Activated CD4-positive, alpha-beta T cell treated with anti-CD3 and anti-CD28 coated beads, Interleukin-2, amount 50 U/mL, for 1 hour (primary cell): ENCODE data around the gene FOXRED1.
"Not testable (repeated sequence)": the region's sequence is repeated elsewhere in the genome, so short reads cannot be mapped to it uniquely, and the experiment has no call there.

ENCODE experiments used
- DNase-seq: peaks from one replicate; pipeline ENCODE4 v3.0.0-alpha.2; 2020

Gene FOXRED1

DNA sequence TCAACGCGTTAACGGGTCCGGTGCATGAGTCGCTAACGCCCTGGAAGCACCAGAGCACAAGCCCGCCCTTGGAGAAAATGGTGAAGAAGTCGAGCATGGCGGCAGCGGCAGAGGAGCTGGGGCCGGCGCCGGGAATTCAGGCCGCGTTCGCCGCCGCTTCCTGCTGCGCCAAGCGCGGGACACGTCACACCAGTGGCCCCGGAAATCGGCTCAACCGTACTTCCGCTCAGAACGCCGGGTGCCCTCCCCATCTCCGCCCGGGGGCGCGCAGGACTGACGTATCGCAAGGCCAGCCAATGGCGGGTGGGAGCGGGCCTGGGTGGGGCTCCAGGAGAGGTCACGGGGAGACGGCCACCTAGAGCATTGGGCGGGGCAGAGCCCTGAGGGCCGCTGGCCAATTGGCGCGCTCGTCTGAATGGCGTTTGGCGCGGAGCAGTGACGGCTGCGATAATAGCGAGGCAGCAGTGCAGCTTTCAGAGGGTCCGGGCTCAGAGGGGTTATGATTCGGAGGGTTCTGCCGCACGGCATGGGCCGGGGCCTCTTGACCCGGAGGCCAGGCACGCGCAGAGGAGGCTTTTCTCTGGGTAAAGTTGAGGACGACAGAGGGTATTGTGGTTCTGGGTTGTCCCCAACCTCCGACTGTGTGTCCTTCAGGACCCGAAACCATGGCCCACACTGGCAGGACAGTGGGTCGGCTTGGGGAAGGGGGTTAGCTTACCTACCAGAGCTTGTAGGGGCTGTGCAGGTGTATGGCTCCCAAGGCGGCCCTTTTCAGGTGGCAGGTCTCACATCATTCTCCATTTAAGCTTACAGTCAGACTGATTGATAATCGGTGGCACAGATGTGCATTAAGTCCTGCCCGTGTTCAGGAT is at the start of gene FOXRED1, which contains the start of gene SRPRA:
TSS of gene FOXRED1 (plus strand) at position 447 of the 872 bp plus-strand sequence. CDS start at position 500, 53 bp downstream.
TSS of gene SRPRA (minus strand) at position 188 of the 872 bp plus-strand sequence. CDS start at position 97, 91 bp downstream.
- peak; percentile 100 for DNase-seq

DNA sequence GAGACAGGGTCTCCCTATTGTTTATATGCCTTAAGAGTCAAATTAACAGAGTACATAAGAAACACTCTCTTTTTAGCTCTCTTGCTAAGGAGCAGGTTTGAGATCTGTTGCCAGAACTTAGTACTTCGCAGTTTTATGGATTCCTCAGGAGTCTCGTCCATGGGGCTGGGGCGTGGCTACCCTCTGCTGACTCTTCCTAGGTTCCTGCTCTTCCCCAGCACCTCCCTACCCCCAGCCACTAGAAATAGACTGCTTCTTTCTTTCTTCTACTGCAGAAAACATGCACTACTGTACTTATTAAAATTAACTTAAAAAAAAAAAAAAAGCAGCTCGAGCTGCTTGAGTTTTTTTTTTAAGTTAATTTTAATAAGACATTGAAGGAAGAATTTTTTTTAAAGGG is 49.4 kb upstream of the FOXRED1 start:
- DNase-seq = no peak

DNA sequence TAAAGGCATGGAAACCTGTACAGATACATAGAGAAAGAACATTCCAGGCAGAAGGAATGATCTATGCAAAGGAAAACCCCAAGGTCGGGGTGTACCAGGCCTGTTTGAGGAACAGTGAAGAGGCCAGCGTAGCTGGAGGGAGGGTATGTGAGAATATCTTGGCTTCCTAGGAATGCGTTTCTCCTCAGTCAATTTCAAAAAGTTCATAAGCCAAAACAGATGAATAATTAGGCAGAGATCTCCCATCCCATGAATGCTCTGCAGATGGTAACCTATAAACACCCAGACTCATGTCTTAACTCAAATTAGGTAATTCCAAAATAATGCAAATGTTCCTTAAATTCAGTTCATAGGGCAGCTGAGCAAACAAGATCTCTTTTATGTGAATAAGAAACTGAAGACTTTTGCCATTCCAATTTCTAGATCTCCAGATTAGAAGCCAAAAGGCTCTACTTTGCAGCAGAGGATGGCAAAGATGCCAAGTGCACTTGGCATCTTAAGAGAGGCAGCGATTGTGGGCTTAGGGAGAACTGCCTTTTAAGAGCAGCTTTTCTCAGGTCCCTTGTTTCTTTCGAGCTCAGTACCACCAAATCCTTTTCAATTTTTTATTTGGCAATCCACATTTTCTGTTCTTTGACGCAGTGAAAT is 44.2 kb upstream of the FOXRED1 start:
- DNase-seq = no peak

DNA sequence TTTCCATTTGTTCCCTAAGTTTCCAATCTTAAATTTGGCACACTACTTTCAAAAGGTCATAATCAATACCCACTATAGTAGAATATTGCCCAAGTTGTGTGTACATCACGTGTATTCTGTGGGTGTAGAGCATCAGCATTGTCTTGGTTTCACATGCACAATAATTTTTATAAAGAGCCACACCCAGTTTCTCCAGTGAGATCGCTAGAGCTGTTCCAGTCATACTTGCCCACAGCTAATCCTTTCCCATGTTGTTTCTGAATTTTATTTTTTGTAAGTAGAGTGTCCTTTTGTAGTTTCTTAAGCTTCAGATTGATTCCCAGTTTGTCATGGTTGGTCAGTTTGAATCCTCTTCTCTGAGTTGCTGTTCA is 43.7 kb upstream of the FOXRED1 start:
- DNase-seq = no peak

DNA sequence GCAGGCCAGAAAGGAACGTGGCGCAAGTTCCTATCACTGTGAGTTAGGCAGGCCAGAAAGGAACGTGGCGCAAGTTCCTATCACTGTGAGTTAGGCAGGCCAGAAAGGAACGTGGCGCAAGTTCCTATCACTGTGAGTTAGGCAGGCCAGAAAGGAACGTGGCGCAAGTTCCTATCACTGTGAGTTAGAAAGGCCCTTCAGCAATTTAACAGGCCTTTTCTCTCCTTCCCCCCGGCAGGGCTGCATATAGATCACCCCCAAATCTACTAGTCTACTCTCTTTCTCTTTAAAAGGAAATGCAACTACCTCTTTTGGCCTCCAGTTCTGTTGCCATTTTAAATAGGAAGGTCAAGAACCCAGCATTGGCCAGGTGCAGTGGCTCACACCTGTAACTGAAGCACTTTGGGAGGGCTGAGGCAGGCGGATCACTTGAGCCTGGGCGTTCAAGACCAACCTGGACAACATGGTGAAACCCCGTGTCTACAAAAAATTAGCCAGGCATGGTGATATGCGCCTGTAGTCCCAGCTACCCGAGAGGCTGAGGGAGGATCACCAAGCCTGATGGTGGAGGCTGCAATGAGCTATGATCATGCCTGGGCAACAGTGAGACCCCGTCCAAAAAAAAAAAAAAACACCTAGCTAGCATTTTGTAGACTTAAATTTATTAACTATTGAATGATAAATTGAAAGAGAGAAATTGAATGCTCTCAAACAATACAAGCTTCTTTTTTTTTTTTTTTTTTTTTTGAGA is 42.4 kb upstream of the FOXRED1 start:
- no peak for DNase-seq

DNA sequence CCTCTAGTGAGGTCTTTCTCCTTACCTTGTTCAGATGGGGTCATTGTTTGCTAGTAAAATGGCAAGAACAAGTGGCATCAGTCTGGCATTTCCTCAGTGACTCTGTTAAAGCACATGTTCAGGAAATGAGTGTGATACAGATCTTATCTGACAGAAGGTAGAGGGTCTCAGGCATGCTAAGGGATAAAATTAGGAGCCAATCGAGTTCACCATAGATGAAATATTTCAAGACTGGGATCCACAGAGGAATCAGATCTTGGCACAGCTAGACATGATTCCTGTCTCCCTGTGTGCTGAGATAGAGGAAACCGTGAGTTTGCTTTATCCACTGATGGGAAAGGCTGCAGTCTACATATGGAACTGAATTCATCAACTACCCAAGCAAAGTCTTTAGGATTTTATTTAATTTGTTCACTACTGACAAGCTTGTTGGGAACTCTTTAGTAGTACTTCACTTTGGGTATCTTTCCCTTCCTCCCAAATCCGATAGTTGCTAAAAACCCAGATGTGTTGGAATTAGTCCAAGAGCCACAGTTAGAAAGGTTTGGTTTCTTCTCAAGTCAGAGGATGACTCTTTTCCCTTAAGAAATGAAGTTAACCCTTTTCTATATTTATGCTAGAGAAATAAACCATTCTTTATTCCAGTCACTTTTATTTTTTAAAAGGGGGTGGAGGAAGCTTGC is 39.0 kb upstream of the FOXRED1 start:
- DNase-seq = no peak

DNA sequence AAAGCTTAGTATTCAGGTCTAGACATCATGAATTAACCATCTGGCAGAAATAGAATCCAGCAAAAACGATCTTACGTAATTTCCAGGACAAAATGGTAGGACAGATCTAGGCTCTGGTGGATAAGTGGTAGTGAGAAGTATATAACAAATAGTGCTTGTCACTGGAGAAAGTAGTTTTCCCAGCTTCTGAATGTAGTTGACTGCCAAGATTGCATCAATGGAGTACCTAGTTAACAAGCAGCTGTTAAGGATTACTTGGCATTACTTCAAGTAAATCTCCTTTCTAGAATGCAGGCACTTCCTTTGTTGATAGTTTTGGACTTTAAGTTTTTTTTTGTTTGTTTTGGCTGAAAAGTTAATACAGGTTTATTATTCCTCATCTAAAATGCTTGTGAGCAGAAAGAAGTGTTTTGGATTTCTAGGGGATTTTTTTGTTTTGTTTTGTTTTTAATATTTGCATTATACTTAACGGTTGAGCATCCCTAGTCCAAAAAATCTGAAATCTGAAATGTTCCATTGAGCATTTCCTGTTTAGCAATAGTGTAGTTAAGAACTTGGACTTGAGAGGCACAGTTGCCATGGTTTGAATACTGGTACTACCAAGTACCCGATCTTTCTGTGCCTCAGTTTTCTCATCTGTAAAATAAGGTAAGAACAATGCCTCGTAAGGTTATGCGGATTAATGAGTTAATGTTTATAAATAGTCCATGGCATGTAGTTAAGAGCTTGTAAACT is 37.1 kb upstream of the FOXRED1 start:
- DNase-seq = no peak

DNA sequence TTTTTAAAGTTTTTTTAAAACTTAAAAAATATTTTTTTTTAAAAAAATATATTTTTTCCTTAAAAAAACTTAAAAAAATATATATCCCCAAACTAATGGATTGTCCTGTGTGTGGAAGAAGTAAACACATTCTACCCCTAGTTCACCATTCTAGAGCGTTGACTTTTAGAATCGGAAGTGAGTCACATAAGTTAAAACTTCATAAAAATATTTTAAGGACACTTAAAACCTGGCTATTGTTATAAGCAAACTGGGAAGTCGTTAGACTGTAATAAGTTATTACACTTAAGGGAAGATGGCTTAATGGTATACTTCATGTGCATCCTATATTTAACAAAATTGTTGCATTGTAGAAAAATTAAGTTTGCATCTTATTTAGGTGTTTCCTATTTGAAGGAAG is 36.3 kb upstream of the FOXRED1 start:
- no peak for DNase-seq

DNA sequence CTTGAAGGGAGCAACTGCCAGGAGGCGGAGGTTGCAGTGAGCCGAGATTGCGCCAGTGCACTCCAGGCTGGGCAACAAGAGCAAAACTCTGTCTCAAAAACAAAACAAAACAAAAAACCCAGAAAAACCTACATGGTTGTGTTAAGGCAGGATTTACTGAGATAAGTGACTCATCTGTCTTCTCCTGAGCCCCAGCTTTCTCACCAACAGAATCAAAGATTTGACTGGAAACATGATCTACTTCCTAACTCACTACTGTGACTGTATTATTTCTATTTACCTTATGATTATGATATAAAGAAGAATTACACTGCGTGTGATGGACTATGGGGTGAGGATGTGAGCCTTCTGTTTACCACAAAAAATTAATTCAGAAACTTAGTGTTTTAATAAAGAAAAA is 35.6 kb upstream of the FOXRED1 start:
- no peak for DNase-seq

DNA sequence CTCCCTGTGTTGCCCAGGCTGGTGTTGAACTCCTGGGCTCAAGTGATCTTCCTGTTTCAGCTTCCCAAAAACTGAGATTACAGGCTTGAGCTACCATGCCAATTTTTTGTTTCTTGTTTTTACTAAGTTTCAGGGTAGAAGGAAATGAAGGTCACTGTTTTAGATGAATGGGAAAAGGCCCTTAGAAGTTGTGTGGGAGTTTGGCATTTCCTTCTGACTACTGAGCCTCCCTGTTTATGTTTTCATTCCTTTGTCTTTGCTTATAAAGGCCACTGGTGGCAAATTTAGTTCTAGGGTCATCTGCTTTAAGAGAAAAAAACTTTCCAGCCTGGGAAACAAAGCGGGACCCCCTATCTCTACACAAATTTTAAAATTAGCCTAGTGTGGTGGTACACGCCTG is 22.3 kb upstream of the FOXRED1 start:
- no peak for DNase-seq

DNA sequence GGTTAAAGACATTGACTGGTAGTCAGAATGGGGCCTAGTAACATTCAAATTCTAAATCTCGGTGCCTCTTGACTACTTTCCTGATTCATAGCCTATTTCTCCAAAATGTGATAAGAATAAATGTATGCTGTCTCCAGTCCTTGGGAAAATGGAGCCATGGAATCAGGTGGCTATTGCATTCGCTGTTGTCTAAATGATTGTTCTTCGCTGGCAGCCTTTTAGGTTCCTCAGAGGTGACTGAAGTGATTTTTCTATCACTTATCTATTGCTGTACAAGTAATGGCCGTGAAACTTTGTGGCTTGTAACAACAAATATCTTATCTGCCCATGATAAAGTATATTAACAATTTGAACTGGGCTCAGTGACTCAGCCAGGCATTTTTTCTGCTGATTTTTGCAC is 15.7 kb upstream of the FOXRED1 start:
- no peak for DNase-seq

DNA sequence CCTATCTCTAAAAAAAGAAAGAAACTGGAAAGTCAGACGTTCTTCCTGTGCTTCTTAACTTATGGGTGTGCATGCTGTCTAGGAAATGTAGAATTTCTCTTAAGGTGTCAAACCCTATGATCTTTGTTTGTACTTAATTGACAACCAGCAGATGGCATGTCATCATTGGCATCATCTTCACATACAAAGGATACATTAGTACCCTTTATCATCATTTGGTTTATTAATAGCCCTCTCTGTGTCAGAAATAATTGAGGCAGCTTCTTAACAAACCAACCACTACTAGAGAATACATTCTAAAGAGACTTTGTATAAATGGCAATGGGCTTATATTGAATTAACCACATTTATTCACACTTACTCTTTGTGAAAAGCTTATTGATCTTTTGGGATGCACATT is 14.1 kb upstream of the FOXRED1 start:
- DNase-seq = no peak

DNA sequence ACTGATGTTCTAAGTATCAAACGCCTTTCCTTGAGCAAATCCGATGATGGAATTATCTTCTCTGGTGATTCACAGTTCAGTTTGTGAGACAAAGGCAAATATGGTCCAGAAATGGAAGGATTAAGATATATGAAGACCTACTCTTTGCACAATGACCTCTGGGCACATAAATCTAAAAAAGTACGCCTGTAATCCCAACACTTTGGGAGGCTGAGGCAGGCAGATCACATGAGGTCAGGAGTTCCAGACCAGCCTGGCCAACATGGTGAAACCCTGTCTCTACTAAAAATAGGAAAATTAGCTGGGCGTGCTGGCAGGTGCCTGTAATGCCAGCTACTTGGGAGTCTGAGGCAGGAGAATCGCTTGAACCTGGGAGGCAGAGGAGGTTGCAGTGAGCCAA is 13.4 kb upstream of the FOXRED1 start:
- DNase-seq = not testable (repeated sequence)

DNA sequence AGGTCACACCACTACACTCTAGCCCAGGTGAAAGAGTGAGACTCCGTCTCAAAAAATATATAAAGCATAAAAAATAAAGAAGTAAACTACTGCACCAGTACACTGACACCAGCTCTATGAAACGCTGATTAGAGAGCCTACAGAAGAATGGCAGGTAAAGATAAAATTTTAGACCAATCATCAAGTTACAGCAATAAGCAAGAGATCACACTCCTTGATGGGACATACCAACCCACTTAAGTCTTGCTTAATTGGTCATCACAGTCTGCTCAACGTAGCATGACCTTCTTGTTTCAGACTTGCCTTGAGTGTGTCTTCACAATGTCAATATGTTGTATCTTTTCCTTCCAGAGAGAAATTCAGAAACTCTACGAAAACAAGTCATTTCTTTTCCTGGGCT is 12.7 kb upstream of the FOXRED1 start:
- DNase-seq = no peak

DNA sequence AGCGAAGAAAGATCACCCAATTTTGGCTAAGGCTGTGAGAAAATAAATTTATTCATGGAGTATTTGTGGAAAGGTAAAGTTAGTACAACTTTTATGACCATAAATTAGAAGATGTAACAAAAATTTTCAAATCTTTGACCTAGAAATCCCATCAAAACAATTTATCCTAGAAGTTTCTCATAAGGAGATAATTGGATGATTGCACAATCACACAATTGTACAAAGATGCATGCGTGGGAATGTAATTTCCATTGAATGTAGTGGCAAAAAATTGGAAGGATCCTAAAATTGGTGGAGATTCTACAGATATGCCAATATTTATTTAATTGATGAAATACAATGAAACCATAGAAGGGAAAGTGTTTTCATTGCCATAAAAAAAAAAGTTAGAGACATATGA is 11.8 kb upstream of the FOXRED1 start:
- DNase-seq = no peak

DNA sequence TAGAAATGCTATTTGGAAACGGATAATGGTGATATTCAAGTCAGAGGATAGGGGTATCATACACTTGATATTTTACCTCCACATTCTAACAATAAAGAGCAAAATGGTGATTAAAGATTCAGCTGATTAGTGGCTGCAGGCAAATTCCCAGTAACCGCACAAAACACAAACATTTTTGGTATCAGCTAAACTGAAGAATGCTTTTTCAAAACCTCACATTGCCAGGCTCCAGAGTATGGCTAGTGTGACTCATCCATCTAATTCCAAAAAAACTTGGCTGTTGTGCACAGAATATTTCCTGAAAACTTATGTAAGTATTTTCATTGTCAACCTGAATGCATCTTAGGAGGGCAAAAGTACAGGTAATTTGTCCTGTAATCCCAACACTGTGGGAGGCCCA is 11.2 kb upstream of the FOXRED1 start:
- DNase-seq = no peak

DNA sequence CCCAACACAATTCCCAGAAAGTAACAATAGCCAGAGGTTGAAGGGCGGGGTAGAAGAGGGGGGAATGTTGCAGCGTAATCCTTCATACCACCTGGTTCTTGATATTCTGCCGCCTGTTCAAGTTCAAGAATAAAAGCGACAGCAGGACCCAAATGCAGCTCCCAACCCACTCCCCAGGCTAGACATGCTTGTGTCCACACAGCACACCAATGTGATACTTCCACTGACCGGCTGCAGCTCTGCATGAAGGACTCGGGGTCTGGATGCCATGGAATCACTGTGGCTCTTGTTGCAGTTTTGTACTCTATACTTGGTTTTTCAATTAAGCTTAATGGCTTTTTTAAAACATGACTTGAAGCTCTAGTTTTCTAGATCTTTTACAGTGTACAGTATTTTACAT is 6.7 kb upstream of the FOXRED1 start:
- DNase-seq = no peak

DNA sequence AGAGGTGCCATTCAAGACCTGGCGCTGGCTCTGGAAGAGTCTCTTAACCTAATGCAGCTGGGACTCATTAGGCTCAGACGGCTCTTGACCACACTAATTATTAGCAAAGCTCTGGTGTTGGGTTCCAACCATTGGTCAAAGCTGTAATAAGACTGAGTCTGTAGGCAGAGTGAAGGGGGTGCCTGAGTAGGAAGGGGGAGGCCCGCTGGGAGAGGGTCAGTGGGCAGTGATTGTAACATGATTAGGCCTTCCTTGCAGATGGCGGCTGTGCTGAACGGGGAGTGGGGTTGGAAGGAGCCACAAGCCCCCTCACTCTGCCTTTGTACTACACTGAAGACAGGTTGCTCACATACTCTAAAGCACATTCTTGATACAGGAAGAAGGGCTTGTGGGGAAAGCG is 5.5 kb upstream of the FOXRED1 start:
- DNase-seq = no peak

DNA sequence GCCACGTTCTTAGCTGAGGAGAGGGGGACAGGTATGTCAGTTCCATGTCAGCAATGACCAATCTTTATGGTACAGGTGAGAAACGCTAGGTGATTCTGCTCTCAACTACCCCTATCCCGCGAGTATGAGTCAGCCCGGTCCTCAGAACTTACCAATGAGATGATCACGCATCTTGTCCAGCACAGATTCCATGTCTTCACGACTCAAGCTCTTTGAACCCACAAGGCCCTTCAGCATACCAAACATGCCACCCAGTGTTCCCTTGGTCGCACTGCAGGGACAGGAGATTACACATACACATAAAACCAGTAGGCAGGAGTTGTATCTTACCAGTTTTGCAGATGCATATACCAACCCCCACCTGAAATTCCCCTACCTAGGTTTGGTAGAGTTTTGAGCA is 3.1 kb upstream of the FOXRED1 start:
- no peak for DNase-seq

DNA sequence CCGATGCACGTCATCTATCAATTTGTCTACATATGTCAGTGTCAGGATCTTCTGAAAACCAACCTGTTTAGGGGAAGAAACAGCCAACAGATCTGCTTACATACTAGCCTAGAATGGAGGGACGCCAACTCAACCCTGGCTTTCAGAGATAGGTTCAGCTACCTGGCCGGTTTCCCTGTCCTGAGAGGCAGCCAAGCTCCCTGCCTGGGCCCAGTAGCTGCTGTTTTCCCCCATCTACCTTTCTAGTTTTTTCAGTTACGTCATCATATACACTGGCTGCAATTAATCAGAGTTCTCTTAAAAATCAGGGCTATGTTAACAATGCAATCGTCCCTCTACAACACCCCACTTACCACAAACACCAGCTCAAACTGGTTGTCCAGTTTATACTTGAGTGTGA is 1.3 kb upstream of the FOXRED1 start:
- DNase-seq = no peak

DNA sequence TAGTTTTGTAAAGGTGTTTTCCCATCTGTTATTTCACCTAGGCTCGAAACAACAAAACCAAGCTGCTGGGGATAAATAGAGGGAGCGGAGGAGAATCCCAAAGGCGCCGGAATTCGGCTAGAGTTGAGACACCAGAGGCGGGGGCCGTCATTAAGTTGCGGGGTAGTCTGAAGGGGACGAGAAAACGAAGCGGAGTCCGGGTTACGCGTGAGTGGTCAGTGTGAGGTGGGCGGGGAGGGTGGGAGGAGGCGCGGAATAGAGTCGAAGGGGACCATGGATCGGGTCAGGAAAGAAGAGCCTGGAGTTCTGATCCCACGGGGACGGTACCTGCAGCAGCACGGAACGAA is 620 bp upstream of the FOXRED1 start:
- DNase-seq = no peak

DNA sequence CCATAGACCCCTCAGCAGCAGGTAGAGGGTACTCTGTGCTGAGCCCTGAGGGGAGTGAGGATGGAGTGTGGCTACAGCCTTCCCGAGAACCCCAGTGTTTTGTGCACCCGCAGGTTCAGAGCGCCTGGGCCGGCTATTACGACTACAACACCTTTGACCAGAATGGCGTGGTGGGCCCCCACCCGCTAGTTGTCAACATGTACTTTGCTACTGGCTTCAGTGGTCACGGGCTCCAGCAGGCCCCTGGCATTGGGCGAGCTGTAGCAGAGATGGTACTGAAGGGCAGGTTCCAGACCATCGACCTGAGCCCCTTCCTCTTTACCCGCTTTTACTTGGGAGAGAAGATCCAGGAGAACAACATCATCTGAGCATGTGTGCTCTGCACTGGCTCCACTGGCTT is 8.4 kb downstream of the FOXRED1 start:
- no peak for DNase-seq

DNA sequence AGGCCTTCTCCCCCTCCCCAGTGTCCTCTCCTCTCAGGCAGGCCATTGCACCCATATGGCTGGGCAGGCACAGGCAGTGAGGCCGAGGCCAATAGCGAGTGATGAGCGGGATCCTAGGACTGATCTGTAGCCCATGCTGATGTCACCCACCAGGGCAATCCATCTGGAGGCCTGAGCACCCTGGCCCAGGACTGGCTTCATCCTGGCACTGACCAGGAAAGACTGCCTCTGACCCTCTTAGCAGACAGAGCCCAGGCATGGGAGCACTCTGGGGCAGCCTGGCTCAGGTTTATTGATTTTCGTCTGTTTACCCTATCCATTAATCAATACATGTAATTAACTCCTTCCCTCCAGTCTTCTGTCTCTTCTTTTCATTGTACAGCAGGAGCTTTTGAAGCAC is 8.8 kb downstream of the FOXRED1 start:
- DNase-seq = no peak
